Activated T-helper 1 cell treated with Interleukin-2 at 50 U/mL for 16 hours (primary cell): ENCODE data around the gene RAB1B.

Experiments
- DNase-seq: peaks from one replicate; pipeline ENCODE4 v3.0.0-alpha.2; 2020; ENCODE audit warnings: low read depth

The RAB1B gene

DNA sequence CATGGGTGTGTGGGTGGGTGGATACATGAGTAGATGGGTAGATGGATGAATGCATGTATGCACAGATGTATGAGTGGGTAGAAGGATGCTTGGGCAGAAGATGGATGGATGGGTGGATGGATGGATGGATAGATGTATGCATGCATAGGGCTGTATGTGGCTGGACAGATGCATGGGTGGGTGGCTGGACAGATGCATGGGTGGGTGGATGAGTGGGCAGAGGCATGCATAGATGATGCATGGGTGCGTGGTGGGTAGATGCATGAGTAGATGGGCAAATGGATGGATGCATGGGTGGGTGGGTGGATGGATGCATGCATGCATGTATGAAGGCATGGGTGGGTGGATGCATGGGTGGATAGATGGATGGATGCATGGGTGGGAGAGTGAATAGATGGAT is 55.2 kb downstream of the RAB1B start:
- DNase-seq = no peak

DNA sequence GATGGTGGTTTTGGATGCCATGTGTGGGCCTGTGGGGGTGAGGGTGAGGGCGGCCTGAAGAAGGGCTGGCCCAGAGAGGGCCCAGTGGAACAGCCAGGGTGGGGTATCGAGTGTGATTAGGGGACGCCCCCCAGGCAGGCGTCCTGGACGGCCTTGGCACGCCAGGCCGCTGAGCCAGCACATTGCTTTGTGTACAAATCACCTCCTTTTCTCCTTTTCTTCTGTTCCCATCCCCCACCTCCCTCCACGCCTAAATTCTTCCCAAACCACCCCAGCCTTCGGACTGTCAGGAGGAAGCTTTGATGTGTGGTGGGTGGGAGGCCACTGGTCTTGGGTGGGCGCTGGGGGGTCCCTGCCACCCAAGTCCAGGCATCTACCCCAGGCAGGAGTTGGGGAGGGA is 56.2 kb downstream of the RAB1B start:
- no peak for DNase-seq

GRCh38 chr11:66325263-66325671 is 56.8 kb downstream of the RAB1B start:
- DNase-seq = no peak

GRCh38 chr11:66326261-66327111 is 58.0 kb downstream of the RAB1B start:
- DNase-seq = no peak
